ENCODE data around the gene NECTIN4.

NECTIN4 gene

DNA sequence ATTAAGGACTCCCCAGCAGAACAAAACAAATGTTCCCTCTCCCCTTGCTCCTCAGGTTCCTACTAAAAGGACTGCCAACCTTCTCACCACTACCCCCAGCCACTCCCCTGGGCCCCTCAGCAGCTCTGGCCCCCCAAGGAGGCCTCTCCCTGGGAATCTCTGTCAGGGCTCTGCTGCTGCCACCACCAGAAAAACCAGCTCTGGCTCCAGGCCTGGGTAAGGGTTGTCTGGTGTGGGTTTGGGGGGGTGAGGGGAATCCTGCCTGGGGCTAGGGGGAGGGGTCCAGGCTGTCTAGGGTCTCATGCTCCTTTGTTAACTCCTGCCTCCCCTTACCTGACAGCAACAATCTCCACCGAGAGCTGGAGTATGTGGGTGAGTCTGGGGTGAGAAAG lies 4.8 kb downstream of the NECTIN4 start:
- Histone ChIP-seq H3K4me2 (ENCODE audit: low read length) (no peak overlapping the region), H3K27ac (no peak overlapping the region), H3K79me2 (no peaks in the 10 kb centered on the region), H3K9me3 (ENCODE audit: control insufficient read depth, low read length) (no peaks in the 10 kb centered on the region), H3K36me3 (ENCODE audit: control insufficient read depth, insufficient read depth, low read length) (no peaks in the 10 kb centered on the region), H3K4me3 (ENCODE audit: low read depth, low read length) (no peak overlapping the region), H3K9ac (no peak overlapping the region), H2AFZ (no peak overlapping the region), H3K4me1 (no peaks in the 10 kb centered on the region), H3K27me3 (ENCODE audit: control insufficient read depth, insufficient read depth, low read length) (no peaks in the 10 kb centered on the region)
- TF ChIP-seq, protein P1, sequence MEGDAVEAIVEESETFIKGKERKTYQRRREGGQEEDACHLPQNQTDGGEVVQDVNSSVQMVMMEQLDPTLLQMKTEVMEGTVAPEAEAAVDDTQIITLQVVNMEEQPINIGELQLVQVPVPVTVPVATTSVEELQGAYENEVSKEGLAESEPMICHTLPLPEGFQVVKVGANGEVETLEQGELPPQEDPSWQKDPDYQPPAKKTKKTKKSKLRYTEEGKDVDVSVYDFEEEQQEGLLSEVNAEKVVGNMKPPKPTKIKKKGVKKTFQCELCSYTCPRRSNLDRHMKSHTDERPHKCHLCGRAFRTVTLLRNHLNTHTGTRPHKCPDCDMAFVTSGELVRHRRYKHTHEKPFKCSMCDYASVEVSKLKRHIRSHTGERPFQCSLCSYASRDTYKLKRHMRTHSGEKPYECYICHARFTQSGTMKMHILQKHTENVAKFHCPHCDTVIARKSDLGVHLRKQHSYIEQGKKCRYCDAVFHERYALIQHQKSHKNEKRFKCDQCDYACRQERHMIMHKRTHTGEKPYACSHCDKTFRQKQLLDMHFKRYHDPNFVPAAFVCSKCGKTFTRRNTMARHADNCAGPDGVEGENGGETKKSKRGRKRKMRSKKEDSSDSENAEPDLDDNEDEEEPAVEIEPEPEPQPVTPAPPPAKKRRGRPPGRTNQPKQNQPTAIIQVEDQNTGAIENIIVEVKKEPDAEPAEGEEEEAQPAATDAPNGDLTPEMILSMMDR (IDR thresholded peaks at IDR 0.05): no peak

GRCh38 chr1:161083748-161084596 lies 5.4 kb downstream of the NECTIN4 start:
- TF ChIP-seq, protein P1 (IDR thresholded peaks at IDR 0.05): no peak
- Histone ChIP-seq H3K9ac (no peak overlapping the region), H3K4me1 (no peaks in the 10 kb centered on the region), H3K4me2 (ENCODE audit: low read length) (no peak overlapping the region), H3K79me2 (no peaks in the 10 kb centered on the region), H3K27me3 (ENCODE audit: control insufficient read depth, insufficient read depth, low read length) (no peaks in the 10 kb centered on the region), H3K4me3 (ENCODE audit: low read depth, low read length) (no peak overlapping the region), H2AFZ (no peak overlapping the region), H3K9me3 (ENCODE audit: control insufficient read depth, low read length) (no peaks in the 10 kb centered on the region), H3K27ac (no peak overlapping the region), H3K36me3 (ENCODE audit: control insufficient read depth, insufficient read depth, low read length) (no peaks in the 10 kb centered on the region)

GRCh38 chr1:161082996-161083747 lies 6.2 kb downstream of the NECTIN4 start:
- Histone ChIP-seq H3K4me2 (ENCODE audit: low read length) (no peak overlapping the region), H3K27me3 (ENCODE audit: control insufficient read depth, insufficient read depth, low read length) (no peaks in the 10 kb centered on the region), H3K4me1 (no peaks in the 10 kb centered on the region), H2AFZ (no peak overlapping the region), H3K9me3 (ENCODE audit: control insufficient read depth, low read length) (no peaks in the 10 kb centered on the region), H3K9ac (no peak overlapping the region), H3K4me3 (ENCODE audit: low read depth, low read length) (no peak overlapping the region), H3K36me3 (ENCODE audit: control insufficient read depth, insufficient read depth, low read length) (no peaks in the 10 kb centered on the region), H3K27ac (no peak overlapping the region), H3K79me2 (no peaks in the 10 kb centered on the region)
- TF ChIP-seq, protein P1 (IDR thresholded peaks at IDR 0.05): no peak

GRCh38 chr1:161082483-161082882 lies 6.9 kb downstream of the NECTIN4 start:
- no peak overlapping the region for H3K4me2 ChIP-seq (ENCODE audit: low read length)
- H3K9ac ChIP-seq: no peak overlapping the region
- no peaks in the 10 kb centered on the region for H3K36me3 ChIP-seq (ENCODE audit: control insufficient read depth, insufficient read depth, low read length)
- H3K4me3 ChIP-seq (ENCODE audit: low read depth, low read length): no peak overlapping the region
- no peak overlapping the region for H2AFZ ChIP-seq
- no peaks in the 10 kb centered on the region for H3K4me1 ChIP-seq
- no peaks in the 10 kb centered on the region for H3K27me3 ChIP-seq (ENCODE audit: control insufficient read depth, insufficient read depth, low read length)
- H3K9me3 ChIP-seq (ENCODE audit: control insufficient read depth, low read length): no peaks in the 10 kb centered on the region
- no peak overlapping the region for H3K27ac ChIP-seq
- H3K79me2 ChIP-seq: no peaks in the 10 kb centered on the region
- TF ChIP-seq, protein P1 (IDR thresholded peaks at IDR 0.05): no peak
